Measurements from ENCODE around the gene SOX5. TPM values are rescaled to one million over a fixed set of nuclear protein-coding genes. Genes with fewer than 3 reads are reported as not detected.

Gene SOX5
- total and polyA plus RNA-seq, 11 donors, result 0.49 to 4.9 (median 2.5) TPM

DNA sequence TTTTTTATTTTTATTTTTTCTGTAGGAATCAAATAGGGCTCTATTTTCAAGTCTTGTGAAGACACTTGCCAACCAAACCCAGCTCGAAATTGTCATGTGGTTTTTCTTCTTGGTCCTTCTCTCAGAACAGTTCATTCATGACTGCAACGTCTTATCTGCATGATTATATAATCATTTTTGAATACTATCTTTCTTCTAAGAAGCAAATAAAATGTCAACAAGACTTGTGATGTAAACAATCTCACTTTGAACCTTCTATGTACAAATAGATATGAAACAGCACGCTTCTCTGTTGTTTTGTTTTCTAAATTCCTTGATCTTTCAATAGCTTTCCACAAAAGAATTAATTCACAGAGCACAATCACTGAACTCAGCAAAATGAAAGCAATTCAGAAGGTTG lies 320.7 kb downstream of the SOX5 start:
- DNase-seq (no peak), ATAC-seq (no peak)
- H3K27me3 ChIP-seq, result no peaks in the 10 kb centered on the region
- H3K9me3 ChIP-seq, result no peaks in the 10 kb centered on the region
- intact Hi-C loops (cut with DNase I), result no loop called here
- WGBS, 4 donors, result 39 to 56% (median 47%) methylated on average over 3 of the region's 3 CpGs
- H3K27ac ChIP-seq, result no peak overlapping the region
- H3K4me3 ChIP-seq, result peak overlapping the region in 1 of 12 donors; percentile 1
- no peaks in the 10 kb centered on the region for H3K36me3 ChIP-seq
- TF ChIP-seq, protein P1, sequence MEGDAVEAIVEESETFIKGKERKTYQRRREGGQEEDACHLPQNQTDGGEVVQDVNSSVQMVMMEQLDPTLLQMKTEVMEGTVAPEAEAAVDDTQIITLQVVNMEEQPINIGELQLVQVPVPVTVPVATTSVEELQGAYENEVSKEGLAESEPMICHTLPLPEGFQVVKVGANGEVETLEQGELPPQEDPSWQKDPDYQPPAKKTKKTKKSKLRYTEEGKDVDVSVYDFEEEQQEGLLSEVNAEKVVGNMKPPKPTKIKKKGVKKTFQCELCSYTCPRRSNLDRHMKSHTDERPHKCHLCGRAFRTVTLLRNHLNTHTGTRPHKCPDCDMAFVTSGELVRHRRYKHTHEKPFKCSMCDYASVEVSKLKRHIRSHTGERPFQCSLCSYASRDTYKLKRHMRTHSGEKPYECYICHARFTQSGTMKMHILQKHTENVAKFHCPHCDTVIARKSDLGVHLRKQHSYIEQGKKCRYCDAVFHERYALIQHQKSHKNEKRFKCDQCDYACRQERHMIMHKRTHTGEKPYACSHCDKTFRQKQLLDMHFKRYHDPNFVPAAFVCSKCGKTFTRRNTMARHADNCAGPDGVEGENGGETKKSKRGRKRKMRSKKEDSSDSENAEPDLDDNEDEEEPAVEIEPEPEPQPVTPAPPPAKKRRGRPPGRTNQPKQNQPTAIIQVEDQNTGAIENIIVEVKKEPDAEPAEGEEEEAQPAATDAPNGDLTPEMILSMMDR (IDR thresholded peaks at IDR 0.05), result no peak
- TF ChIP-seq POLR2A (IDR thresholded peaks at IDR 0.05), result no peak
- no peaks in the 10 kb centered on the region for H3K4me1 ChIP-seq

DNA sequence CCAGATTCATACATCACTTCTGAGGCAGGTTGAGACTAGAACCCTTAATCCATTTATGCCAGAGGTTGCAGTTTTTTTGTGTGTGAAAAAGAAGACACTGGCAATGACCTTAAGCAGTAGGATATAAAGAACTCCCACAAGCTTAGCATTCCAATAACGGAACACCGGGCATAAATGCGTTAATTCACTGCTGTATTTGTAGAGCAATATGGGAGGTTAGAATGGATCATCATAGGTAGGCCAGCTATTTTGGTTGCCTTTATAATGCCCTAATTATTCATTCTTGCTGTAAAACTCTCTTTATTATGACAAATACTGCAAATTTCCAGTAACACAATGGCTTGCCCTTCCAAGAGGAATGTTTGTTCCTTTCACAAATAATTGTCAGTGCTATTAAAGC lies 322.7 kb downstream of the SOX5 start:
- DNase-seq, result no peak
- Histone ChIP-seq H3K4me3 (no peak overlapping the region), H3K36me3 (no peaks in the 10 kb centered on the region), H3K27me3 (no peaks in the 10 kb centered on the region), H3K27ac (no peak overlapping the region), H3K9me3 (no peaks in the 10 kb centered on the region), H3K4me1 (no peaks in the 10 kb centered on the region)
- ATAC-seq, result no peak
- TF ChIP-seq, protein P1 (IDR thresholded peaks at IDR 0.05), result no peak
- TF ChIP-seq POLR2A (IDR thresholded peaks at IDR 0.05), result no peak
- WGBS, 4 donors, result 93 to 98% (median 97%) methylated on average over 3 of the region's 3 CpGs
- intact Hi-C loops (cut with DNase I), result no loop called here

DNA sequence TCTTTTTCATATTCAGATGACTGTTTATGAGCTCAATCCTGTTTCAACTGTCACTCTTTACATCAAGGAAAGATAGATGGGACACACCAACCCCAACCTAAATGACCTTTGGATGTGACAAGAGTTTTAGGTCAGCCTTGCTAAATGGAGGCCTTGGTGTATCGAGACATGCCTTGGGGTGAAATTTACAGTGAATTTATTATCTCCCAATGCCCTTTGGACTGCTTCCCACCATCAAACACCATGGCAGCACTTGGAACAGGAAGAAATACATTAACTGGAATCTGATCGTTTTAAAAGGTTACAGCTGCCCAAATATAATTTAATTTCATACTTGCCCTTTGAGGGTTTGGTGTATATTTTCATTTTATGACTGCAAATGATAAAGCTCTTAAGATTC lies 327.6 kb downstream of the SOX5 start:
- Histone ChIP-seq H3K4me3 (no peak overlapping the region), H3K9me3 (no peaks in the 10 kb centered on the region), H3K27me3 (no peaks in the 10 kb centered on the region), H3K36me3 (no peaks in the 10 kb centered on the region), H3K4me1 (no peaks in the 10 kb centered on the region), H3K27ac (no peak overlapping the region)
- DNase-seq (no peak), ATAC-seq (no peak)
- TF ChIP-seq, protein P1 (IDR thresholded peaks at IDR 0.05), result no peak
- TF ChIP-seq POLR2A (IDR thresholded peaks at IDR 0.05), result no peak
- WGBS, 4 donors, result 66 to 75% (median 73%) methylated on average over 2 of the region's 2 CpGs
- intact Hi-C loops (cut with DNase I), result no loop called here

DNA sequence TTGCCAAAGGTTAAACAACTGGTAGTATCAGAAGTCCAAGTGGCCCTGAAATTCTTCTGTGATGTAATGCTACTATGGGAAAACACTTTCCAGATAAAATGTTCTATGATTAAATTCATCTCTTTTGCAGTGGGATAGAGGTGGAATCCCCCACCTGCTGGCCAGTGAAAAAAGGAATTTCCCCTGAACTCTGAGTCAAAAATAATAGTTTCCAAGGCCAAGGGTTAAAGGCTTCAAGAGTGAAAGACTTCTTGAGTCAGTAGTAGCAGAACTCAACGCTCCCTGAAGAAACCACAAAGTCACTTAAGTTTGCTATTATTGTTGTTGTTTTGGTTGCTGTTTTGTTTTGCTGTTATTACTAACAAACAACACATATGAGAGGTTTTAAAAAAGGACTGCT lies 330.8 kb downstream of the SOX5 start:
- Histone ChIP-seq H3K4me1 (no peaks in the 10 kb centered on the region), H3K27ac (no peak overlapping the region), H3K9me3 (peaks cover 0 to 7% (median 0%) of the 10 kb centered on the region in 12 donors), H3K4me3 (no peak overlapping the region), H3K27me3 (no peaks in the 10 kb centered on the region), H3K36me3 (no peaks in the 10 kb centered on the region)
- 81 to 91% (median 85%) methylated on average over 1 of the region's 1 CpG for WGBS, 4 donors
- ATAC-seq (no peak), DNase-seq (no peak)
- TF ChIP-seq, protein P1 (IDR thresholded peaks at IDR 0.05), result no peak
- TF ChIP-seq POLR2A (IDR thresholded peaks at IDR 0.05), result no peak
- intact Hi-C loops (cut with DNase I), result no loop called here

Measured in heart left ventricle (tissue), 16 donors.